ENCODE measurements around the gene CCDC86. TPM values are rescaled to one million over a fixed set of nuclear protein-coding genes. Genes with fewer than 3 reads are reported as not detected.
A peak's percentile ranks its signal among the peaks of the same experiment; 100 is the strongest.

CCDC86 gene
- total and polyA plus RNA-seq, 10 of the 15 experiments (the other 5 are each of a cell fraction or from before 2014, with no cell fraction given) = 2.0 to 87.2 (median 38.7) TPM

GRCh38 chr11:60845338-60845737 lies 3.4 kb downstream of the CCDC86 start:
- POLR2A ChIA-PET = interaction anchor here (0.5 kb wide), 1 partner anchor 73 kb away, joined by 4 read pairs; no protein-coding TSS in a partner anchor
- intact Hi-C loops (cut with micrococcal nuclease; ENCODE audit: unreplicated experiment) (loop anchor here (2.0 to 10.0 kb wide), 2 partner anchors 53 to 109 kb away; partner anchors contain the start of gene SLC15A3), in situ Hi-C loops (cut with MboI) (no loop called here)
- CTCF ChIA-PET = interaction anchor here (3.2 kb wide), 1 partner anchor 14 kb away, joined by 18 read pairs; no protein-coding TSS in a partner anchor
- WGBS (ENCODE audit: insufficient coverage, insufficient replicate concordance, low lambda C conversion rate, missing lambda C conversion rate) = 88% methylated on average over 8 of the region's 8 CpGs
- no peak for FAIRE-seq
- peaks cover 4% of the 10 kb centered on the region for H3K4me1 ChIP-seq (ENCODE audit: control insufficient read depth, insufficient read depth, low read length)
- RAD21 ChIA-PET (ENCODE audit: unreplicated experiment) = no interaction called here
- H3K36me3 ChIP-seq (ENCODE audit: control insufficient read depth in 2 of 2, insufficient read depth in 2 of 2, low read length in 1 of 2) = peaks cover 2 to 21% of the 10 kb centered on the region in 2 experiments; a peak in 3 of 4 replicates
- SMC1A ChIA-PET (ENCODE audit: uncharacterized antibody, unreplicated experiment) = no interaction called here
- BruUV-seq (replicated peaks) = no TSS peak
- ATAC-seq = no peak
- H2AFZ ChIP-seq (ENCODE audit: control insufficient read depth, low read depth, low read length) = no peak overlapping the region
- TF ChIP-seq CBFB (IDR thresholded peaks at IDR 0.05; ENCODE audit: low read depth) (no peak), MYC (IDR thresholded peaks at IDR 0.05; ENCODE audit: insufficient read depth, insufficient read length, insufficient replicate concordance, low read length, severe bottlenecking) (no peak), MYB (IDR thresholded peaks at IDR 0.05; ENCODE audit: borderline replicate concordance, low read depth, low read length) (no peak), TAF1 (IDR thresholded peaks at IDR 0.05; ENCODE audit: borderline replicate concordance, low read depth, low read length) (no peak), TCF7 (IDR thresholded peaks at IDR 0.05; ENCODE audit: borderline replicate concordance) (no peak), RAD21 (IDR thresholded peaks at IDR 0.05; ENCODE audit: insufficient read depth, low read depth, low read length) (no peak), IKZF2 (IDR thresholded peaks at IDR 0.05) (no peak), CEBPB (IDR thresholded peaks at IDR 0.05; ENCODE audit: borderline replicate concordance in 1 of 2, low read depth in 2 of 2, low read length in 2 of 2) (no peak), POU2F2 (IDR thresholded peaks at IDR 0.05; ENCODE audit: borderline replicate concordance, low read depth, low read length) (no peak), JUND (IDR thresholded peaks at IDR 0.05; ENCODE audit: low read depth, low read length) (no peak), SP1 (IDR thresholded peaks at IDR 0.05; ENCODE audit: low read depth, low read length) (no peak), CREB1 (IDR thresholded peaks at IDR 0.05; ENCODE audit: low read depth) (no peak), SPI1 (IDR thresholded peaks at IDR 0.05; ENCODE audit: borderline replicate concordance, insufficient read depth, low read depth, low read length) (no peak), RFX5 (IDR thresholded peaks at IDR 0.05; ENCODE audit: low read depth, low read length) (no peak), DPF2 (IDR thresholded peaks at IDR 0.05) (no peak), SMAD5 (IDR thresholded peaks at IDR 0.05; ENCODE audit: low read depth) (no peak)
- TF ChIP-seq, protein P1, sequence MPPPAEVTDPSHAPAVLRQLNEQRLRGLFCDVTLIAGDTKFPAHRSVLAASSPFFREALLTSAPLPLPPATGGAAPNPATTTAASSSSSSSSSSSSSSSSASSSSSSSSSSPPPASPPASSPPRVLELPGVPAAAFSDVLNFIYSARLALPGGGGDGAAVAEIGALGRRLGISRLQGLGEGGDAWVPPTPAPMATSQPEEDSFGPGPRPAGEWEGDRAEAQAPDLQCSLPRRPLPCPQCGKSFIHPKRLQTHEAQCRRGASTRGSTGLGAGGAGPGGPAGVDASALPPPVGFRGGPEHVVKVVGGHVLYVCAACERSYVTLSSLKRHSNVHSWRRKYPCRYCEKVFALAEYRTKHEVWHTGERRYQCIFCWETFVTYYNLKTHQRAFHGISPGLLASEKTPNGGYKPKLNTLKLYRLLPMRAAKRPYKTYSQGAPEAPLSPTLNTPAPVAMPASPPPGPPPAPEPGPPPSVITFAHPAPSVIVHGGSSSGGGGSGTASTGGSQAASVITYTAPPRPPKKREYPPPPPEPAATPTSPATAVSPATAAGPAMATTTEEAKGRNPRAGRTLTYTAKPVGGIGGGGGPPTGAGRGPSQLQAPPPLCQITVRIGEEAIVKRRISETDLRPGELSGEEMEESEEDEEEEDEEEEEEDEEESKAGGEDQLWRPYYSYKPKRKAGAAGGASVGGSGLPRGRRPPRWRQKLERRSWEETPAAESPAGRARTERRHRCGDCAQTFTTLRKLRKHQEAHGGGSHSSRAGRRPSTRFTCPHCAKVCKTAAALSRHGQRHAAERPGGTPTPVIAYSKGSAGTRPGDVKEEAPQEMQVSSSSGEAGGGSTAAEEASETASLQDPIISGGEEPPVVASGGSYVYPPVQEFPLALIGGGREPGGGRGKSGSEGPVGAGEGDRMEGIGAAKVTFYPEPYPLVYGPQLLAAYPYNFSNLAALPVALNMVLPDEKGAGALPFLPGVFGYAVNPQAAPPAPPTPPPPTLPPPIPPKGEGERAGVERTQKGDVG (CRISPR knock-in tag; IDR thresholded peaks at IDR 0.05) = no peak
- TF ChIP-seq, protein P2, sequence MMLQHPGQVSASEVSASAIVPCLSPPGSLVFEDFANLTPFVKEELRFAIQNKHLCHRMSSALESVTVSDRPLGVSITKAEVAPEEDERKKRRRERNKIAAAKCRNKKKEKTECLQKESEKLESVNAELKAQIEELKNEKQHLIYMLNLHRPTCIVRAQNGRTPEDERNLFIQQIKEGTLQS (IDR thresholded peaks at IDR 0.05; ENCODE audit: borderline replicate concordance, extremely low read depth, low read depth, low read length) = no peak
- DNase-seq (ENCODE audit: low read depth, low spot score) = no peak
- H3K27ac ChIP-seq (ENCODE audit: control insufficient read depth, insufficient read depth) = no peak overlapping the region
- no peaks in the 10 kb centered on the region for H3K27me3 ChIP-seq (replicated peaks in 1 of 2; ENCODE audit: control insufficient read depth in 2 of 2, insufficient read depth in 2 of 2, low read length in 1 of 2)
- peak overlapping the region; percentile 39 for H3K4me2 ChIP-seq (ENCODE audit: control insufficient read depth, insufficient read depth)
- H3K79me2 ChIP-seq (ENCODE audit: control insufficient read depth, insufficient read depth, low read length) = peaks cover 48% of the 10 kb centered on the region
- peak overlapping the region; percentile 92; the same call in 1 of the 2 replicates for H3K4me3 ChIP-seq
- no peaks in the 10 kb centered on the region for H4K20me1 ChIP-seq (ENCODE audit: control insufficient read depth, insufficient read depth)
- H3K9ac ChIP-seq (ENCODE audit: control insufficient read depth, insufficient read depth, low read length) = no peak overlapping the region
- H3K9me3 ChIP-seq (replicated peaks; ENCODE audit: control insufficient read depth, insufficient read depth, low read length) = no peaks in the 10 kb centered on the region

Data from GM12878 (cell line).